Measurements from ENCODE around the gene PCDH8. TPM values are rescaled to one million over a fixed set of nuclear protein-coding genes. Genes with fewer than 3 reads are reported as not detected.

Gene PCDH8
- total and polyA plus RNA-seq, 2 of the 13 experiments (the other 11 are each of a cell fraction or from before 2014, with no cell fraction given), result not detected

DNA sequence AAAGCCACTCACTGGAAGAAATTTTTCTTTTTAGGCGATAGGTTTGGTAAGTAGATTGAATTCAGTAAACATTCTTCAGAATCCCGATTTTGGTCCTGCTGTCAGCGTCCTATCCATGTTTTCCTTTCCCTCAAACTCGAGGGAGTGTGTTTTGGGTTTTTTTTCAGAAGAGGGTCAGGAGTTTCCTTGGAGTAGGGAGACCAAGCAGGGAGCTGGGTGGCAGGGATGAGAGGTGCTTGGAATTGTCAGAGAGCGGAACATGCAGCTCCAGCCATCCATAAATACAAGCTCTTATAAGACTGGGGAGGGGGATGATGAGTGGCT is 1.6 kb upstream of the PCDH8 start:
- Histone ChIP-seq H3K36me3 (replicated peaks in 1 of 2; ENCODE audit: control insufficient read depth in 1 of 2, insufficient read depth in 2 of 2, low read length in 2 of 2) (no peaks in the 10 kb centered on the region), H2AFZ (ENCODE audit: low read length) (no peak overlapping the region), H3K27me3 (ENCODE audit: control insufficient read depth in 1 of 2, insufficient read depth in 2 of 2, low read length in 2 of 2) (peaks cover 0 to 21% of the 10 kb centered on the region in 2 experiments; a peak in 1 of 5 replicates), H3K4me3 (replicated peaks in 1 of 3; ENCODE audit: insufficient read depth in 1 of 3, low read depth in 2 of 3, low read length in 3 of 3) (no peak overlapping the region), H3K4me2 (ENCODE audit: low read depth, low read length) (no peak overlapping the region), H3K9me3 (ENCODE audit: low read length) (no peaks in the 10 kb centered on the region), H3K79me2 (ENCODE audit: insufficient read depth, low read length) (no peaks in the 10 kb centered on the region), H3K9ac (ENCODE audit: insufficient read depth, low read depth, low read length) (no peak overlapping the region), H3K27ac (ENCODE audit: extremely low read length, insufficient read depth, low read length) (no peak overlapping the region), H3K4me1 (ENCODE audit: insufficient read depth, low read length) (no peaks in the 10 kb centered on the region; the same call in 1 of the 2 replicates), H4K20me1 (ENCODE audit: insufficient read depth, low read length) (no peaks in the 10 kb centered on the region)
- no TSS peak for BruUV-seq (replicated peaks)
- WGBS (ENCODE audit: low lambda C conversion rate), result 19% methylated on average over 5 of the region's 5 CpGs
- FAIRE-seq (no peak), DNase-seq (ENCODE audit: low spot score) (no peak), ATAC-seq (no peak)
- ChIA-PET POLR2A (no interaction called here), CTCF (ENCODE audit: low intra/inter-chr PET ratio, low total read pairs) (no interaction called here)
- in situ Hi-C loops (cut with HindIII; ENCODE audit: extremely low pct_ligation_motif_present, low pct_unique_long_range_greater_than_20kb) (no loop called here), intact Hi-C loops (cut with micrococcal nuclease; ENCODE audit: unreplicated experiment) (no loop called here)
- TF ChIP-seq MTF2 (CRISPR knock-in tag; IDR thresholded peaks at IDR 0.05; ENCODE audit: borderline replicate concordance), result no peak
- TF ChIP-seq ZBTB44 (CRISPR knock-in tag; IDR thresholded peaks at IDR 0.05), result no peak
- no peak for TF ChIP-seq NR2F1 (CRISPR knock-in tag; IDR thresholded peaks at IDR 0.05)
- no peak for TF ChIP-seq ZMYM4 (CRISPR knock-in tag; IDR thresholded peaks at IDR 0.05)
- TF ChIP-seq, protein P1, sequence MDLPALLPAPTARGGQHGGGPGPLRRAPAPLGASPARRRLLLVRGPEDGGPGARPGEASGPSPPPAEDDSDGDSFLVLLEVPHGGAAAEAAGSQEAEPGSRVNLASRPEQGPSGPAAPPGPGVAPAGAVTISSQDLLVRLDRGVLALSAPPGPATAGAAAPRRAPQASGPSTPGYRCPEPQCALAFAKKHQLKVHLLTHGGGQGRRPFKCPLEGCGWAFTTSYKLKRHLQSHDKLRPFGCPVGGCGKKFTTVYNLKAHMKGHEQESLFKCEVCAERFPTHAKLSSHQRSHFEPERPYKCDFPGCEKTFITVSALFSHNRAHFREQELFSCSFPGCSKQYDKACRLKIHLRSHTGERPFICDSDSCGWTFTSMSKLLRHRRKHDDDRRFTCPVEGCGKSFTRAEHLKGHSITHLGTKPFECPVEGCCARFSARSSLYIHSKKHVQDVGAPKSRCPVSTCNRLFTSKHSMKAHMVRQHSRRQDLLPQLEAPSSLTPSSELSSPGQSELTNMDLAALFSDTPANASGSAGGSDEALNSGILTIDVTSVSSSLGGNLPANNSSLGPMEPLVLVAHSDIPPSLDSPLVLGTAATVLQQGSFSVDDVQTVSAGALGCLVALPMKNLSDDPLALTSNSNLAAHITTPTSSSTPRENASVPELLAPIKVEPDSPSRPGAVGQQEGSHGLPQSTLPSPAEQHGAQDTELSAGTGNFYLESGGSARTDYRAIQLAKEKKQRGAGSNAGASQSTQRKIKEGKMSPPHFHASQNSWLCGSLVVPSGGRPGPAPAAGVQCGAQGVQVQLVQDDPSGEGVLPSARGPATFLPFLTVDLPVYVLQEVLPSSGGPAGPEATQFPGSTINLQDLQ (CRISPR knock-in tag; IDR thresholded peaks at IDR 0.05), result no peak
- no peak for TF ChIP-seq ZNF891 (CRISPR knock-in tag; IDR thresholded peaks at IDR 0.05)
- TF ChIP-seq ZEB1 (IDR thresholded peaks at IDR 0.05; ENCODE audit: insufficient replicate concordance, low read depth), result no peak
- no peak for TF ChIP-seq ZNF207 (IDR thresholded peaks at IDR 0.05; ENCODE audit: borderline replicate concordance)
- no peak for TF ChIP-seq ZNF644 (CRISPR knock-in tag; IDR thresholded peaks at IDR 0.05; ENCODE audit: low read depth)
- no peak for TF ChIP-seq GZF1 (CRISPR knock-in tag; IDR thresholded peaks at IDR 0.05)
- no peak for TF ChIP-seq ZNF850 (CRISPR knock-in tag; conservative IDR thresholded peaks at IDR 0.05)
